Occipital lobe (tissue), 1 donor: ENCODE data around the gene TAB3. TPM values are rescaled to one million over a fixed set of nuclear protein-coding genes. Genes with fewer than 3 reads are reported as not detected.

Source experiments
- total RNA-seq: library from RNA; depleted of rRNA; stranded (reverse); fragments of >200 nt; gene quantifications from one replicate; pipeline ENCODE4 v1.2.3, GENCODE V29; 2014

Gene TAB3
- total RNA-seq, 1 donor from 2014 or later, result 24.6 TPM

Other genes with a start within 250 kb of the TAB3 start
- 13.9 TPM for gene GK, start 235.8 kb downstream of the TAB3 start, total RNA-seq
- gene FTHL17, start 182.8 kb upstream of the TAB3 start, total RNA-seq, result not detected